ENCODE data around the gene PSG1.
"Not testable (repeated sequence)": the region's sequence is repeated elsewhere in the genome, so short reads cannot be mapped to it uniquely, and the experiment has no call there.

The PSG1 gene

GRCh38 chr19:42881279-42881678 is 1.8 kb upstream of the PSG1 start:
- peak; percentile 51 for DNase-seq (ENCODE audit: low read depth, low spot score)

- DNase-seq (ENCODE audit: low read depth, low spot score) = not testable (repeated sequence)
These were observed 1.1 kb upstream of the PSG1 start for GRCh38 chr19:42880621-42881020.

- not testable (repeated sequence) for DNase-seq (ENCODE audit: low read depth, low spot score)
These were observed 2.9 kb downstream of the PSG1 start for GRCh38 chr19:42876596-42876995.

GRCh38 chr19:42875881-42876280 is 3.6 kb downstream of the PSG1 start:
- not testable (repeated sequence) for DNase-seq (ENCODE audit: low read depth, low spot score)

- DNase-seq (ENCODE audit: low read depth, low spot score) = not testable (repeated sequence)
These were observed 4.4 kb downstream of the PSG1 start for GRCh38 chr19:42874901-42875813.

- not testable (repeated sequence) for DNase-seq (ENCODE audit: low read depth, low spot score)
These were observed 5.4 kb downstream of the PSG1 start for GRCh38 chr19:42874136-42874535.

GRCh38 chr19:42872608-42873007 is 6.9 kb downstream of the PSG1 start:
- DNase-seq (ENCODE audit: low read depth, low spot score) = no peak

GRCh38 chr19:42857544-42857867 is 22.0 kb downstream of the PSG1 start:
- no peak for DNase-seq (ENCODE audit: low read depth, low spot score)

- peak; percentile 64 for DNase-seq (ENCODE audit: low read depth, low spot score)
These were observed 22.5 kb downstream of the PSG1 start for GRCh38 chr19:42856866-42857543.

- not testable (repeated sequence) for DNase-seq (ENCODE audit: low read depth, low spot score)
These were observed 24.8 kb downstream of the PSG1 start for GRCh38 chr19:42854745-42855144.

- not testable (repeated sequence) for DNase-seq (ENCODE audit: low read depth, low spot score)
These were observed 26.3 kb downstream of the PSG1 start for GRCh38 chr19:42853231-42853630.

- not testable (repeated sequence) for DNase-seq (ENCODE audit: low read depth, low spot score)
These were observed 26.7 kb downstream of the PSG1 start for GRCh38 chr19:42852821-42853220.

GRCh38 chr19:42851718-42852280 is 27.7 kb downstream of the PSG1 start:
- not testable (repeated sequence) for DNase-seq (ENCODE audit: low read depth, low spot score)

GRCh38 chr19:42850981-42851717 is 28.4 kb downstream of the PSG1 start:
- DNase-seq (ENCODE audit: low read depth, low spot score) = peak; percentile 60

- no peak for DNase-seq (ENCODE audit: low read depth, low spot score)
These were observed 32.9 kb downstream of the PSG1 start for GRCh38 chr19:42846597-42846996.

- DNase-seq (ENCODE audit: low read depth, low spot score) = not testable (repeated sequence)
These were observed 35.9 kb downstream of the PSG1 start for GRCh38 chr19:42843631-42844030.

GRCh38 chr19:42832746-42833442 is 46.6 kb downstream of the PSG1 start:
- not testable (repeated sequence) for DNase-seq (ENCODE audit: low read depth, low spot score)

- DNase-seq (ENCODE audit: low read depth, low spot score) = not testable (repeated sequence)
These were observed 47.4 kb downstream of the PSG1 start for GRCh38 chr19:42832023-42832680.

- no peak for DNase-seq (ENCODE audit: low read depth, low spot score)
These were observed 48.1 kb downstream of the PSG1 start for GRCh38 chr19:42831221-42832019.
